IgD-negative memory B cell (primary cell): ENCODE data around the gene OGFOD3. TPM values are rescaled to one million over a fixed set of nuclear protein-coding genes. Genes with fewer than 3 reads are reported as not detected.
"Not testable (repeated sequence)": the region's sequence is repeated elsewhere in the genome, so short reads cannot be mapped to it uniquely, and the experiment has no call there.

Experiments
- H3K27ac Mint-ChIP-seq, 3 donors: one replicate each; pipeline ENCODE4 v1.8.0; 2020 to 2022; ENCODE audit warnings: mild to moderate bottlenecking in 3 of 3, mixed read lengths in 3 of 3, moderate library complexity in 1 of 3
- H3K27me3 Mint-ChIP-seq: one replicate; pipeline ENCODE4 v1.8.0; 2021; ENCODE audit warnings: mixed read lengths
- H3K36me3 Mint-ChIP-seq: one replicate; pipeline ENCODE4 v1.8.0; 2020; ENCODE audit warnings: mild to moderate bottlenecking, mixed read lengths
- H3K4me1 Mint-ChIP-seq, 3 donors: one replicate each; pipeline ENCODE4 v1.8.0; 2020 to 2022; ENCODE audit warnings: mixed read lengths in 3 of 3, mild to moderate bottlenecking in 1 of 3
- H3K4me3 Mint-ChIP-seq, 4 donors: one replicate each; pipeline ENCODE4 v1.8.0; 2020 to 2022; ENCODE audit warnings: mild to moderate bottlenecking in 4 of 4, mixed read lengths in 4 of 4, moderate library complexity in 3 of 4
- H3K9me3 Mint-ChIP-seq, 3 donors: one replicate each; pipeline ENCODE4 v1.8.0; 2020 to 2021; ENCODE audit warnings: mixed read lengths in 3 of 3, mild to moderate bottlenecking in 1 of 3
- polyA plus RNA-seq: library from polyadenylated mRNA; unstranded; fragments of 300-500 nt; fragmentation: Illumina TruSeq; gene quantifications from one replicate; pipeline ENCODE4 v1.2.3, GENCODE V29; 2021

The OGFOD3 gene
- polyA plus RNA-seq, 1 donor from 2014 or later, result 33.2 TPM

GRCh38 chr17:82374626-82375331, 43.6 kb downstream of the OGFOD3 start:
- Mint-ChIP-seq H3K4me1 (peaks cover 5 to 18% (median 12%) of the 10 kb centered on the region in 3 donors), H3K27ac (no peak overlapping the region), H3K27me3 (peaks cover 30% of the 10 kb centered on the region), H3K4me3 (no peak overlapping the region), H3K36me3 (no peaks in the 10 kb centered on the region), H3K9me3 (no peaks in the 10 kb centered on the region)

GRCh38 chr17:82373731-82374625, 44.4 kb downstream of the OGFOD3 start:
- Mint-ChIP-seq H3K27ac (no peak overlapping the region), H3K36me3 (no peaks in the 10 kb centered on the region), H3K9me3 (no peaks in the 10 kb centered on the region), H3K4me3 (no peak overlapping the region), H3K27me3 (peaks cover 33% of the 10 kb centered on the region), H3K4me1 (peaks cover 5 to 21% (median 12%) of the 10 kb centered on the region in 3 donors)

- Mint-ChIP-seq H3K27ac (peak overlapping the region in 1 of 3 donors; percentile 76), H3K4me1 (peaks cover 5 to 22% (median 12%) of the 10 kb centered on the region in 3 donors), H3K4me3 (peak overlapping the region in 3 of 4 donors; percentile 6 to 81 (median 34)), H3K27me3 (peaks cover 30% of the 10 kb centered on the region)
- H3K36me3 Mint-ChIP-seq, H3K9me3 Mint-ChIP-seq: not testable (repeated sequence)
These were observed 45.3 kb downstream of the OGFOD3 start for GRCh38 chr17:82373072-82373452.

- Mint-ChIP-seq H3K4me3 (peak overlapping the region; percentile 50 to 83 (median 69)), H3K27ac (peak overlapping the region in 1 of 3 donors; percentile 76), H3K36me3 (no peaks in the 10 kb centered on the region), H3K9me3 (no peaks in the 10 kb centered on the region), H3K4me1 (peaks cover 5 to 25% (median 12%) of the 10 kb centered on the region in 3 donors), H3K27me3 (peaks cover 28% of the 10 kb centered on the region)
These were observed 45.9 kb downstream of the OGFOD3 start for GRCh38 chr17:82372249-82373071.

- peaks cover 28% of the 10 kb centered on the region for H3K27me3 Mint-ChIP-seq
- H3K36me3 Mint-ChIP-seq, result no peaks in the 10 kb centered on the region
- H3K27ac Mint-ChIP-seq, result peak within 1 kb of the TSS in 1 of 3 donors; percentile 47
- H3K9me3 Mint-ChIP-seq, result no peaks in the 10 kb centered on the region
- peak within 1 kb of the TSS; percentile 73 to 89 (median 84) for H3K4me3 Mint-ChIP-seq
- peaks cover 5 to 25% (median 12%) of the 10 kb centered on the region in 3 donors for H3K4me1 Mint-ChIP-seq
These were observed 46.8 kb downstream of the OGFOD3 start, which contains the start of gene UTS2R for GRCh38 chr17:82371333-82372248. Gene UTS2R (plus strand): TSS chr17:82371765. CDS start chr17:82374325, 2,560 bp downstream.

GRCh38 chr17:82370471-82371332, 47.7 kb downstream of the OGFOD3 start:
- H3K27me3 Mint-ChIP-seq, result peaks cover 21% of the 10 kb centered on the region

GRCh38 chr17:82369211-82369610, 49.2 kb downstream of the OGFOD3 start:
- Mint-ChIP-seq H3K9me3 (no peaks in the 10 kb centered on the region), H3K27ac (no peak overlapping the region), H3K27me3 (peaks cover 20% of the 10 kb centered on the region), H3K4me1 (peaks cover 5 to 25% (median 12%) of the 10 kb centered on the region in 3 donors), H3K4me3 (peak overlapping the region in 1 of 4 donors; percentile 71), H3K36me3 (no peaks in the 10 kb centered on the region)

More at GRCh38 chr17:82370471-82371332, 47.7 kb downstream of the OGFOD3 start:
- Mint-ChIP-seq H3K4me1 (peaks cover 5 to 25% (median 12%) of the 10 kb centered on the region in 3 donors), H3K9me3 (no peaks in the 10 kb centered on the region), H3K27ac (peak overlapping the region in 1 of 3 donors; percentile 47), H3K36me3 (no peaks in the 10 kb centered on the region), H3K4me3 (peak overlapping the region; percentile 73 to 89 (median 84))

GRCh38 chr17:82367724-82368524, 50.5 kb downstream of the OGFOD3 start:
- H3K4me3 Mint-ChIP-seq, result no peak overlapping the region
- no peak overlapping the region for H3K27ac Mint-ChIP-seq
- H3K4me1 Mint-ChIP-seq, result peaks cover 4 to 18% (median 10%) of the 10 kb centered on the region in 3 donors
- no peaks in the 10 kb centered on the region for H3K36me3 Mint-ChIP-seq
- H3K27me3 Mint-ChIP-seq, result peaks cover 19% of the 10 kb centered on the region
- no peaks in the 10 kb centered on the region for H3K9me3 Mint-ChIP-seq

GRCh38 chr17:82366749-82367148, 51.6 kb downstream of the OGFOD3 start:
- peaks cover 12% of the 10 kb centered on the region for H3K27me3 Mint-ChIP-seq
- H3K27ac Mint-ChIP-seq, result no peak overlapping the region
- H3K36me3 Mint-ChIP-seq, result no peaks in the 10 kb centered on the region
- peaks cover 2 to 17% (median 6%) of the 10 kb centered on the region in 3 donors for H3K4me1 Mint-ChIP-seq
- H3K4me3 Mint-ChIP-seq, result no peak overlapping the region
- no peaks in the 10 kb centered on the region for H3K9me3 Mint-ChIP-seq

- Mint-ChIP-seq H3K4me3 (no peak overlapping the region), H3K9me3 (no peaks in the 10 kb centered on the region), H3K27me3 (peaks cover 9% of the 10 kb centered on the region), H3K36me3 (no peaks in the 10 kb centered on the region), H3K4me1 (peaks cover 0 to 13% (median 4%) of the 10 kb centered on the region in 3 donors), H3K27ac (no peak overlapping the region)
These were observed 52.6 kb downstream of the OGFOD3 start for GRCh38 chr17:82365606-82366295.

- no peaks in the 10 kb centered on the region for H3K9me3 Mint-ChIP-seq
- H3K4me1 Mint-ChIP-seq, result peaks cover 0 to 6% (median 0%) of the 10 kb centered on the region in 3 donors
- H3K36me3 Mint-ChIP-seq, result no peaks in the 10 kb centered on the region
- no peak overlapping the region for H3K4me3 Mint-ChIP-seq
- H3K27me3 Mint-ChIP-seq, result peaks cover 1% of the 10 kb centered on the region
- H3K27ac Mint-ChIP-seq, result no peak overlapping the region
These were observed 56.3 kb downstream of the OGFOD3 start for GRCh38 chr17:82361885-82362633.
